ENCODE results near the gene TRIM7. TPM values are rescaled to one million over a fixed set of nuclear protein-coding genes. Genes with fewer than 3 reads are reported as not detected.
A peak's percentile ranks its signal among the peaks of the same experiment; 100 is the strongest.

TRIM7 gene
- total and polyA plus RNA-seq, 2 of the 4 experiments (the other 2 are of a cell fraction) = 0.54 to 1.0 TPM

DNA sequence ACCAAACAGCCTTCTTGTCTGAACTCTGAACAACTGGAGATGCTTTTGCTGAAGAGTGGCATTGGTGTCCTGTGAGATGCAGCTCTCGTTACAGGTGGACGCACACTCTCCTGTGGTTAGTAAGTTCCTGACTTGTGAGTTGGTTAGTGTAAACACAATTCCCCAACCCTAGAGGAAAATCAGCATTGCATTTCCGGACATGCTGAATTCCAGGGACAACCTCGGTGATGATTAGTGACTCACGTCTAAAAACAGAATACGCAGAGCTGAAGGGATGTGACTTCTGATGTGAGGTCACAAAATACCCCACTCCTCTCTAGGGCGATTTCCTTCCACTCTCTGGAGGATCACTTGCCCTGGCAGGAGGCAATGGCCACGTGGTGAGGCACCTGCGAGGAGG is 52.6 kb downstream of the TRIM7 start:
- Histone ChIP-seq H3K4me2 (ENCODE audit: low read depth, low read length) (no peak overlapping the region), H3K56ac (ENCODE audit: extremely low read depth, insufficient read depth, low read length) (no peak overlapping the region), H4K5ac (ENCODE audit: low read depth, low read length) (no peak overlapping the region), H2AFZ (replicated peaks; ENCODE audit: low read length, poor library complexity) (peak overlapping the region; percentile 74), H3K4me1 (ENCODE audit: control insufficient read depth, insufficient read depth, low read length) (no peaks in the 10 kb centered on the region; the same call in 1 of the 2 replicates), H3K14ac (replicated peaks; ENCODE audit: low read depth, low read length) (no peak overlapping the region), H2AK5ac (ENCODE audit: low read depth, low read length) (no peak overlapping the region), H3K4ac (ENCODE audit: low read depth, low read length) (no peak overlapping the region), H3K9me3 (ENCODE audit: control insufficient read depth, insufficient read depth, low read length) (no peaks in the 10 kb centered on the region), H3K23ac (ENCODE audit: low read depth, low read length) (no peak overlapping the region), H2BK120ac (ENCODE audit: low read depth, low read length) (no peak overlapping the region), H3K27me3 (ENCODE audit: control insufficient read depth, insufficient read depth, low read length) (peaks cover 4% of the 10 kb centered on the region), H4K20me1 (ENCODE audit: insufficient read depth, low read length) (no peaks in the 10 kb centered on the region), H3K36me3 (ENCODE audit: control insufficient read depth, insufficient read depth, low read length) (no peaks in the 10 kb centered on the region), H2BK20ac (ENCODE audit: low read depth, low read length) (no peak overlapping the region; the same call in 1 of the 2 replicates), H3K9ac (ENCODE audit: low read depth, low read length) (no peak overlapping the region), H3K27ac (ENCODE audit: insufficient read depth, low read length) (no peak overlapping the region), H3K4me3 (ENCODE audit: insufficient read depth, low read depth, low read length) (no peak overlapping the region), H2BK5ac (ENCODE audit: low read depth, low read length, poor library complexity, severe bottlenecking) (no peak overlapping the region), H4K91ac (ENCODE audit: insufficient read depth, low read depth, low read length) (no peak overlapping the region), H3K18ac (ENCODE audit: low read depth, low read length) (no peak overlapping the region), H3K79me1 (ENCODE audit: low read depth in 1 of 2, low read length in 2 of 2) (no peaks in the 10 kb centered on the region), H2BK15ac (ENCODE audit: low read depth, low read length) (no peak overlapping the region), H4K8ac (ENCODE audit: low read depth in 2 of 2, low read length in 2 of 2) (peak overlapping the region in 1 of 2 experiments; percentile 56; a peak in 1 of 4 replicates), H3K9me1 (ENCODE audit: insufficient read depth, low read length) (no peaks in the 10 kb centered on the region), H2AK9ac (replicated peaks; ENCODE audit: low read depth, low read length, poor library complexity) (peak overlapping the region; percentile 34)
- no TSS peak for BruUV-seq (replicated peaks)
- dilution Hi-C loops (cut with HindIII; ENCODE audit: low sequenced_read_pairs, unreplicated experiment) = no loop called here
- CTCF ChIA-PET = no interaction called here
- DNase-seq = peak; percentile 72
- no peak for TF ChIP-seq SMC3 (IDR thresholded peaks at IDR 0.05; ENCODE audit: low read depth, low read length)
- TF ChIP-seq, protein P1, sequence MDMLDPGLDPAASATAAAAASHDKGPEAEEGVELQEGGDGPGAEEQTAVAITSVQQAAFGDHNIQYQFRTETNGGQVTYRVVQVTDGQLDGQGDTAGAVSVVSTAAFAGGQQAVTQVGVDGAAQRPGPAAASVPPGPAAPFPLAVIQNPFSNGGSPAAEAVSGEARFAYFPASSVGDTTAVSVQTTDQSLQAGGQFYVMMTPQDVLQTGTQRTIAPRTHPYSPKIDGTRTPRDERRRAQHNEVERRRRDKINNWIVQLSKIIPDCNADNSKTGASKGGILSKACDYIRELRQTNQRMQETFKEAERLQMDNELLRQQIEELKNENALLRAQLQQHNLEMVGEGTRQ (IDR thresholded peaks at IDR 0.05; ENCODE audit: low read depth, low read length) = no peak; the same call in 1 of the 2 replicates
- in situ Hi-C loops (cut with MboI; ENCODE audit: low sequenced_read_pairs) = loop anchor here (5.0 to 10.0 kb wide), 2 partner anchors 278 to 370 kb away; no protein-coding TSS in a partner anchor
- WGBS, 2 experiments (ENCODE audit: extremely low coverage in 2 of 2, insufficient read length in 1 of 2) = no CpG with 5 or more reads among the region's 9 CpGs
- intact Hi-C loops (cut with micrococcal nuclease) = no loop called here
- no peak for ATAC-seq (ENCODE audit: low read depth)
- POLR2A ChIA-PET (ENCODE audit: unreplicated experiment) = no interaction called here

Data from IMR-90 (cell line).